Natural killer cell (primary cell): ENCODE data around the gene NRXN3. TPM values are rescaled to one million over a fixed set of nuclear protein-coding genes. Genes with fewer than 3 reads are reported as not detected.

Experiments used
- ATAC-seq, 3 donors: fragments of 150-1000 bp in 2 of 3; fragments of 200-7000 bp in 1 of 3; cut with Tn5 transposase; 1 replicate in 1 of 3; 2 replicates in 2 of 3; pipeline ENCODE4 v1.10.0; 2021; ENCODE audit warnings: mild to moderate bottlenecking in 2 of 3, moderate library complexity in 2 of 3
- DNase-seq, 2 donors: peaks; one replicate each; pipeline versions ENCODE4 v3.0.0 to v3.0.0-alpha.2; 2013 to 2021; ENCODE audit warnings: mixed read lengths in 1 of 2
- H3K27ac ChIP-seq: one replicate; pipeline ENCODE4 v1.5.1; 2013; ENCODE audit warnings: mild to moderate bottlenecking, low read length
- H3K27me3 ChIP-seq: one replicate; pipeline ENCODE4 v1.6.1; 2013; ENCODE audit warnings: low read length; ENCODE audit not compliant: control insufficient read depth, insufficient read depth
- H3K36me3 ChIP-seq: one replicate; pipeline ENCODE4 v1.6.1; 2013; ENCODE audit warnings: low read length; ENCODE audit not compliant: control insufficient read depth, insufficient read depth
- H3K4me1 ChIP-seq: one replicate; pipeline ENCODE4 v1.6.1; 2013; ENCODE audit warnings: low read length; ENCODE audit not compliant: control insufficient read depth, insufficient read depth
- H3K4me3 ChIP-seq: one replicate; pipeline ENCODE4 v1.5.1; 2013; ENCODE audit warnings: low read length
- H3K9me3 ChIP-seq: one replicate; pipeline ENCODE4 v1.6.1; 2013; ENCODE audit warnings: low read length; ENCODE audit not compliant: control insufficient read depth, insufficient read depth
- H3K27ac Mint-ChIP-seq, 2 donors: one replicate each; pipeline ENCODE4 v1.8.0; 2022; ENCODE audit warnings: mild to moderate bottlenecking in 2 of 2, mixed read lengths in 2 of 2, moderate library complexity in 1 of 2
- H3K27me3 Mint-ChIP-seq, 2 donors: one replicate each; pipeline ENCODE4 v1.8.0; 2022; ENCODE audit warnings: low read depth in 2 of 2, mixed read lengths in 2 of 2
- H3K36me3 Mint-ChIP-seq: one replicate; pipeline ENCODE4 v1.8.0; 2022; ENCODE audit warnings: mixed read lengths
- H3K4me1 Mint-ChIP-seq, 2 donors: one replicate each; pipeline ENCODE4 v1.8.0; 2022; ENCODE audit warnings: mixed read lengths in 2 of 2
- H3K4me3 Mint-ChIP-seq: one replicate; pipeline ENCODE4 v1.8.0; 2022; ENCODE audit warnings: mild to moderate bottlenecking, moderate library complexity, mixed read lengths
- H3K9me3 Mint-ChIP-seq, 2 donors: one replicate each; pipeline ENCODE4 v1.8.0; 2022; ENCODE audit warnings: mixed read lengths in 2 of 2
- WGBS: methylation state at CpG from one replicate; pipeline ENCODE4 v1.1.7; 2013; ENCODE audit warnings: missing lambda C conversion rate; ENCODE audit not compliant: insufficient coverage; 5-methylcytosine and 5-hydroxymethylcytosine counted together
- intact Hi-C: fragments of 100-400 bp; cut with micrococcal nuclease; formaldehyde crosslinking; loops from one replicate; pipeline ENCODE4 v1.14.2; 2022
- total RNA-seq, 4 donors: library from RNA; stranded (reverse); fragments of 120-200 nt in 1 of 4; gene quantifications; one replicate each; pipeline versions ENCODE4 v1.2.3 to v1.2.4, GENCODE V29; 2013 to 2022
- TF ChIP-seq, protein P1 (sequence below): fragments of 200-600 bp; IDR thresholded peaks from one replicate; pipeline ENCODE4 v1.8.0; 2022; ENCODE audit warnings: antibody characterized with exemption

NRXN3 gene
- total RNA-seq, 3 donors from 2014 or later (not counting 1 experiment from before 2014, with no cell fraction given), result not detected

DNA sequence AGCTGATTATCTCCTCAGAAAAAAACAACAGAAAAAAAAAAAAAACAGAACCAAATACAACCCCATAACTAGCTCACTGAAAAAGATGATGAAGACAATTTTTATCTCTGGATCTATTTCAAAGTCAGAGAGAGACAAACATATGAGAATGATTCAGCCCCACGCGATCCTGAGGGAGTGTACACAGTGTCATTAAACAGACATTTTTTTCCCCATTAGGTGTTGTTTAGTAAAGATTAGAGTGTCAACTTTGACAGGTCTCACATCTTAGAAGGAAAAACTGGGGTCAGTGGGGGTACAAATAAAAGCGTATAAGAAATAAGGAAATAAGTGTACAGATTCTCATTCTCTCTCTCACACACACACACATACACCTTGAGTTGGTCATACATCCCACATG lies 635.4 kb downstream of the NRXN3 start:
- Histone ChIP-seq H3K27me3 (no peaks in the 10 kb centered on the region), H3K4me3 (no peak overlapping the region), H3K27ac (no peak overlapping the region), H3K36me3 (no peaks in the 10 kb centered on the region), H3K4me1 (no peaks in the 10 kb centered on the region), H3K9me3 (no peaks in the 10 kb centered on the region)
- intact Hi-C loops, result no loop called here
- Mint-ChIP-seq H3K27me3 (no peaks in the 10 kb centered on the region), H3K4me3 (no peak overlapping the region), H3K27ac (no peak overlapping the region), H3K9me3 (peaks cover 18 to 19% of the 10 kb centered on the region in 2 donors), H3K4me1 (no peaks in the 10 kb centered on the region), H3K36me3 (no peaks in the 10 kb centered on the region)
- TF ChIP-seq, protein P1, sequence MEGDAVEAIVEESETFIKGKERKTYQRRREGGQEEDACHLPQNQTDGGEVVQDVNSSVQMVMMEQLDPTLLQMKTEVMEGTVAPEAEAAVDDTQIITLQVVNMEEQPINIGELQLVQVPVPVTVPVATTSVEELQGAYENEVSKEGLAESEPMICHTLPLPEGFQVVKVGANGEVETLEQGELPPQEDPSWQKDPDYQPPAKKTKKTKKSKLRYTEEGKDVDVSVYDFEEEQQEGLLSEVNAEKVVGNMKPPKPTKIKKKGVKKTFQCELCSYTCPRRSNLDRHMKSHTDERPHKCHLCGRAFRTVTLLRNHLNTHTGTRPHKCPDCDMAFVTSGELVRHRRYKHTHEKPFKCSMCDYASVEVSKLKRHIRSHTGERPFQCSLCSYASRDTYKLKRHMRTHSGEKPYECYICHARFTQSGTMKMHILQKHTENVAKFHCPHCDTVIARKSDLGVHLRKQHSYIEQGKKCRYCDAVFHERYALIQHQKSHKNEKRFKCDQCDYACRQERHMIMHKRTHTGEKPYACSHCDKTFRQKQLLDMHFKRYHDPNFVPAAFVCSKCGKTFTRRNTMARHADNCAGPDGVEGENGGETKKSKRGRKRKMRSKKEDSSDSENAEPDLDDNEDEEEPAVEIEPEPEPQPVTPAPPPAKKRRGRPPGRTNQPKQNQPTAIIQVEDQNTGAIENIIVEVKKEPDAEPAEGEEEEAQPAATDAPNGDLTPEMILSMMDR, result no peak
- WGBS, result no CpG with 5 or more reads among the region's 3 CpGs
- no peak for ATAC-seq
- no peak for DNase-seq

DNA sequence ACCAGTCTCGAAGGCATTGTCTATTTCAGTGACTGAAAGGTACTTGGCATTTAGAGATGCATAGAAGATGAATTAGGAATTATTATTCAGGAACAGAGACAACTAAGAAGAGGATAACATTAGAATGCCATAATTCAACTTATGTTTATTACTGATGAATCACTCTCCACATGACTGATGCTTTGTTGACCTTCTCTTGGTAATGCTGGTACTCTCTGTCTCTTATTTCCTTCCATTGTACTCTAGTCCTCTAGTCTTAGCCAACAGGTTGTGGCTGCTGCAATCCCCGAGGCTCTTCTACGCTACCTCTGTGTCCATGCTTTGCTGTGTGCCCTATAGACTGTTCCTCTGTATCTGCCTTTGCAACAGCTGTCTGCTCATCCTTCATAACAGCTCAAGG lies 652.9 kb downstream of the NRXN3 start:
- TF ChIP-seq, protein P1, result no peak
- 78% methylated on average over 3 of the region's 3 CpGs for WGBS
- intact Hi-C loops, result no loop called here
- ATAC-seq (no peak), DNase-seq (no peak)
- Mint-ChIP-seq H3K36me3 (no peaks in the 10 kb centered on the region), H3K4me1 (no peaks in the 10 kb centered on the region), H3K27me3 (no peaks in the 10 kb centered on the region), H3K4me3 (no peak overlapping the region), H3K9me3 (peaks cover 0 to 5% of the 10 kb centered on the region in 2 donors), H3K27ac (no peak overlapping the region)
- no peaks in the 10 kb centered on the region for H3K36me3 ChIP-seq
- H3K9me3 ChIP-seq, result no peaks in the 10 kb centered on the region
- peaks cover 2% of the 10 kb centered on the region for H3K27me3 ChIP-seq
- H3K4me1 ChIP-seq, result no peaks in the 10 kb centered on the region
- H3K27ac ChIP-seq, result no peak overlapping the region
- H3K4me3 ChIP-seq, result no peak overlapping the region

DNA sequence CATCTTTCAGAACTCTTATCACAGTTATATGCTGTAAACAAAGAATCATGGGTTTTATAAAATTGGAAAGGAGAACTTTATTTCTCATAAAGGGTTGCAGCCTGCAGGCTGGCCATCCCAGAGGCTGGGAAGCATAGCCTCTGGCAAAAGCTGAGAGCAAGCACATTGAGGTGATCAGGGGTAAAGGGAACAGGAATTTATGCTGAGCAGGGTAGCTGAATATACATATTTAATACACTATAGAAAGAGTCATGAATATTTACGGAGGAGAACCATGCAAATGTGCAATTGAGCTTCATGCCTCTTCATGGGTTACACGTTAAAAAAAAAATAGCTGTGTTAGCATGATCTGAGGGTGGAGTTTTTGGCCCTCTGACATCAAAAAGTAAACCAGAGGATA lies 653.3 kb downstream of the NRXN3 start:
- Mint-ChIP-seq H3K27me3 (no peaks in the 10 kb centered on the region), H3K9me3 (peaks cover 0 to 5% of the 10 kb centered on the region in 2 donors), H3K27ac (no peak overlapping the region), H3K4me3 (no peak overlapping the region), H3K36me3 (no peaks in the 10 kb centered on the region), H3K4me1 (no peaks in the 10 kb centered on the region)
- no peaks in the 10 kb centered on the region for H3K9me3 ChIP-seq
- no peak for ATAC-seq
- H3K4me1 ChIP-seq, result no peaks in the 10 kb centered on the region
- TF ChIP-seq, protein P1, result no peak
- intact Hi-C loops, result no loop called here
- 63% methylated on average over 2 of the region's 2 CpGs for WGBS
- DNase-seq, result no peak
- H3K27me3 ChIP-seq, result peaks cover 2% of the 10 kb centered on the region
- no peaks in the 10 kb centered on the region for H3K36me3 ChIP-seq
- H3K4me3 ChIP-seq, result no peak overlapping the region
- H3K27ac ChIP-seq, result no peak overlapping the region

DNA sequence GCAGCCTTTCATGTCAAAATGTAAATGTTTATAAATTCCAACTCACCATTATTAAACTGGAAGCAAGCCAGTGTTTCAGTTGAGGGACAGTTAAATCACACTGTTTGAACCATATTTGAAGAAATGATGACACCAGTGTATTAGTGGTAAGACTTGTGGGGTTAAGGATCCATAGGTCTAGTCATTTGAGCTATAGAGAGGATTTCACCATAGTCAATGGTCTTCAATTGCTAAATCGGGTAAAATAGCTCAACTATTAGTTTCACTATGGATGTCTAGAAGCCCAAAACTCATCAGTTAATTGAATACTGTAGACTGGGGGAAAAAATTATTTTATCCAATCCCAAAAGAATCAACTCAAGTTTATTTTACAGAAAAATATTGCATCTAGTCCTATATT lies 659.1 kb downstream of the NRXN3 start:
- H3K36me3 ChIP-seq, result no peaks in the 10 kb centered on the region
- no peak overlapping the region for H3K4me3 ChIP-seq
- no peaks in the 10 kb centered on the region for H3K9me3 ChIP-seq
- no peaks in the 10 kb centered on the region for H3K27me3 ChIP-seq
- Mint-ChIP-seq H3K27me3 (no peaks in the 10 kb centered on the region), H3K4me1 (no peaks in the 10 kb centered on the region), H3K27ac (no peak overlapping the region), H3K9me3 (no peaks in the 10 kb centered on the region), H3K36me3 (no peaks in the 10 kb centered on the region), H3K4me3 (no peak overlapping the region)
- WGBS, result no CpG with 5 or more reads among the region's 1 CpG
- intact Hi-C loops, result no loop called here
- ATAC-seq, result no peak
- DNase-seq, result no peak
- no peaks in the 10 kb centered on the region for H3K4me1 ChIP-seq
- H3K27ac ChIP-seq, result no peak overlapping the region
- TF ChIP-seq, protein P1, result no peak
